Progenitor cell of endocrine pancreas (in vitro differentiated cells): ENCODE results near the gene GPS1. TPM values are rescaled to one million over a fixed set of nuclear protein-coding genes. Genes with fewer than 3 reads are reported as not detected.

Source experiments
- DNase-seq: peaks from one replicate; pipeline ENCODE4 v3.0.0; 2021; ENCODE audit warnings: low spot score; ENCODE audit not compliant: unreplicated experiment
- H3K27ac Mint-ChIP-seq: 2 replicates; pipeline ENCODE4 v1.8.0; 2021; ENCODE audit warnings: mild to moderate bottlenecking, moderate library complexity, mixed read lengths
- H3K27me3 Mint-ChIP-seq: 2 replicates; pipeline ENCODE4 v1.8.0; 2021; ENCODE audit warnings: mixed read lengths
- H3K36me3 Mint-ChIP-seq: 2 replicates; pipeline ENCODE4 v1.8.0; 2022; ENCODE audit warnings: mixed read lengths; ENCODE audit not compliant: insufficient read depth
- H3K4me1 Mint-ChIP-seq: 2 replicates; pipeline ENCODE4 v1.8.0; 2021; ENCODE audit warnings: low read depth, mixed read lengths
- H3K4me3 Mint-ChIP-seq: 2 replicates; pipeline ENCODE4 v1.8.0; 2021; ENCODE audit warnings: low read depth, mild to moderate bottlenecking, moderate library complexity, mixed read lengths
- H3K9me3 Mint-ChIP-seq: 2 replicates; pipeline ENCODE4 v1.8.0; 2021; ENCODE audit warnings: low read depth, mixed read lengths
- CTCF ChIP-seq: fragments of 200-600 bp; sonication (generic); IDR thresholded peaks from one replicate; pipeline ENCODE4 v1.5.0; 2021; ENCODE audit warnings: antibody characterized with exemption, mild to moderate bottlenecking; ENCODE audit not compliant: unreplicated experiment
- total RNA-seq: library from RNA; stranded (reverse); gene quantifications from 2 replicates; pipeline ENCODE4 v1.2.1, GENCODE V29; 2021

GPS1 gene
- total RNA-seq, 1 donor from 2014 or later = 137 TPM

- DNase-seq = no peak
- TF ChIP-seq CTCF = no peak
- H3K9me3 Mint-ChIP-seq = no peaks in the 10 kb centered on the region
- H3K4me1 Mint-ChIP-seq = no peaks in the 10 kb centered on the region
- no peaks in the 10 kb centered on the region for H3K27me3 Mint-ChIP-seq
- H3K36me3 Mint-ChIP-seq = no peaks in the 10 kb centered on the region
- H3K27ac Mint-ChIP-seq = no peak overlapping the region
- no peak overlapping the region for H3K4me3 Mint-ChIP-seq
These were observed 42.3 kb upstream of the GPS1 start for GRCh38 chr17:82009413-82009812.

- Mint-ChIP-seq H3K9me3 (no peaks in the 10 kb centered on the region), H3K4me3 (no peak overlapping the region), H3K36me3 (no peaks in the 10 kb centered on the region), H3K27me3 (no peaks in the 10 kb centered on the region), H3K27ac (no peak overlapping the region), H3K4me1 (no peaks in the 10 kb centered on the region)
- no peak for TF ChIP-seq CTCF
- DNase-seq = no peak
These were observed 40.8 kb upstream of the GPS1 start for GRCh38 chr17:82010575-82011525.

GRCh38 chr17:82011617-82012187 lies 40.0 kb upstream of the GPS1 start:
- no peaks in the 10 kb centered on the region for H3K27me3 Mint-ChIP-seq
- TF ChIP-seq CTCF = no peak
- no peak overlapping the region for H3K4me3 Mint-ChIP-seq
- no peak for DNase-seq
- no peaks in the 10 kb centered on the region for H3K36me3 Mint-ChIP-seq
- H3K4me1 Mint-ChIP-seq = no peaks in the 10 kb centered on the region
- no peak overlapping the region for H3K27ac Mint-ChIP-seq
- no peaks in the 10 kb centered on the region for H3K9me3 Mint-ChIP-seq

GRCh38 chr17:82012261-82012639 lies 39.4 kb upstream of the GPS1 start:
- no peaks in the 10 kb centered on the region for H3K4me1 Mint-ChIP-seq
- TF ChIP-seq CTCF = no peak
- no peaks in the 10 kb centered on the region for H3K9me3 Mint-ChIP-seq
- no peaks in the 10 kb centered on the region for H3K36me3 Mint-ChIP-seq
- no peak overlapping the region for H3K4me3 Mint-ChIP-seq
- no peaks in the 10 kb centered on the region for H3K27me3 Mint-ChIP-seq
- no peak for DNase-seq
- no peak overlapping the region for H3K27ac Mint-ChIP-seq

GRCh38 chr17:82012640-82013295 lies 38.9 kb upstream of the GPS1 start:
- Mint-ChIP-seq H3K9me3 (no peaks in the 10 kb centered on the region), H3K4me3 (no peak overlapping the region), H3K27me3 (no peaks in the 10 kb centered on the region), H3K27ac (no peak overlapping the region), H3K4me1 (no peaks in the 10 kb centered on the region), H3K36me3 (no peaks in the 10 kb centered on the region)
- TF ChIP-seq CTCF = no peak
- DNase-seq = no peak
